ENCODE measurements around the gene H2BK1. TPM values are rescaled to one million over a fixed set of nuclear protein-coding genes. Genes with fewer than 3 reads are reported as not detected.

Gene H2BK1
- total RNA-seq, 1 experiment from 2014 or later, result not detected

- DNase-seq, result peak; percentile 92
- H3K4me3 ChIP-seq (ENCODE audit: insufficient read depth, low read depth, low read length), result peak within 1 kb of the TSS; percentile 45
- H3K27me3 ChIP-seq (ENCODE audit: control insufficient read depth, insufficient read depth, low read length), result peaks cover 66% of the 10 kb centered on the region
- no peaks in the 10 kb centered on the region for H3K36me3 ChIP-seq (replicated peaks; ENCODE audit: control insufficient read depth, insufficient read depth, low read length)
These were observed 38.2 kb upstream of the H2BK1 start, which contains the start of gene SMARCD3 for GRCh38 chr7:151248346-151249033. SMARCD3 (minus strand) TSS chr7:151248694; CDS start chr7:151248562, 132 bp downstream.

GRCh38 chr7:151247611-151248345 lies 37.5 kb upstream of the H2BK1 start:
- peaks cover 64% of the 10 kb centered on the region for H3K27me3 ChIP-seq (ENCODE audit: control insufficient read depth, insufficient read depth, low read length)
- peak overlapping the region; percentile 45 for H3K4me3 ChIP-seq (ENCODE audit: insufficient read depth, low read depth, low read length)
- H3K36me3 ChIP-seq (replicated peaks; ENCODE audit: control insufficient read depth, insufficient read depth, low read length), result no peaks in the 10 kb centered on the region
- DNase-seq, result peak; percentile 82

DNA sequence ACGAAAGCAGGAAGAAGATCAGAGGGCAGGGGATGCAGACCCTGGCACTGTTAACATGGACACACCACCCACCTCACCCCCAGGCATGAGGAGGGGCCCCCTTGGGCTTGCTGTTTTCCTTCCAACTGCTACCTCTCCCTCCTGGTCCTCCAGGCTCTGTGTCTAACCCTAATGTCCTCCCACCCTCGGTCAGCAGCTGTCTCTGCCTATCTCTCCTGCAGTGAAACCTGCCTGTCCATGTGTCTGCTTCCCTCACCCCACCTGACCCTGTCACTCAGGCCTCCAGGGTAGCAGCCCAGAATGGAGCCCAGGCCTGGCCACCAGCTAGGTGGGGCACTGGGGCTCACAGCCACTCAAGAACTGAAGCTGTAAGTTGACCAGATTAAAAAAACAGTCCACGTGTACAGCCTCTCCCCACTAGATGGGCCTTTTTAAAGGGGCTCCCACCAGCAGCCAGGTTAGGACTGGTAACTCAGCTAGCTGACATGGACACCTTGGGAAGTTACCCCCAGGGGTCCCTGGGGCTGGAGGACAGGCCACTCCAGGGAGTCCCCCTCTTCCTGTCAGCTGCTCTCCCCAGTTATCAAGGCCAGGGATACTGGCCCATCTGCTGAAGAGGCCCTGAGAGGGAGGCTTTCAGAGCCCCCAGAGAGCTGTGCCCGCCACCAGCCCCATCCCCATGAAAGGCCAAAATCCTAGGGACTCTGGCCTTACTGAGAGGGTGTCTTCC lies 36.7 kb upstream of the H2BK1 start:
- no peak overlapping the region for H3K4me3 ChIP-seq (ENCODE audit: insufficient read depth, low read depth, low read length)

DNA sequence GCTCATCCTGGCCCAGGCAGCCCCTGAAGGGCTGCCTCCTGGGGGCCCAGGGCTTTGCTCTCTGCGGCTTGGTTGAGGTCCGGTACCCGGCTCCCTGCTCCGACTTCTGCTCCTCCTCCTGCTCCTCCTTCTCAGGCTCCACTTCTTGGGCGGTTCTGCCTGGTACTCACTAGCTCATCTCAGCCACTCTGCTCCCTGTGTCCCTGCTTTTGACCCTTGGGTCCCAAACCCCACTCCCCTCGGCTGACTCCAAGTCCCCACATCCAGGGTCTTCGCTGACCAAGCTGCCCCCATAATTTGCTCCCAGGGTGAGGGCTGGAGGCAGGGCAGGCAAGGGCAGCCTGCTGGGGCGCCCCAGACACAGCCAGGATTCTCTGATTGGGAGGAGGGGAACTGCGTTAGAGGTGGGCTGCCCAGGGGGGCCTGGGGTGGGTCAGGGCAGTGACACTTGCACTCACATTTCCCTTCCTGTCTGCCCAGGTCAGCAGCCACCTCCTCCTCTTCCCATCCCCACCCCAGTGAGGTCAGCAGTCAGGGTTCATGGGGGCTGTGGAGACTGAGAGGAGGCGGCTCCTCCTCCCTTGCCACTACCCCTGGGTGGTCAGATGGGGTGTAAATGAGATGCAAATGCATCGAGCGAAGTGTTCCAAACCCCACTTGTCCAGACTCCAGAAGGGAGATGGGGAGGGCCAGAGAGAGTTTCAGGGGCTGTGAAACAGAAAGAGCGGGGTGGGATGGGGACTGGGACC lies 36.0 kb upstream of the H2BK1 start:
- Histone ChIP-seq H3K36me3 (replicated peaks; ENCODE audit: control insufficient read depth, insufficient read depth, low read length) (no peaks in the 10 kb centered on the region), H3K27me3 (ENCODE audit: control insufficient read depth, insufficient read depth, low read length) (peaks cover 62% of the 10 kb centered on the region), H3K4me3 (ENCODE audit: insufficient read depth, low read depth, low read length) (peak overlapping the region; percentile 49; the same call in 1 of the 2 replicates)
- DNase-seq, result peak; percentile 80

More for the DNA sequence above, 36.7 kb upstream of the H2BK1 start:
- no peaks in the 10 kb centered on the region for H3K36me3 ChIP-seq (replicated peaks; ENCODE audit: control insufficient read depth, insufficient read depth, low read length)
- DNase-seq, result no peak
- peaks cover 64% of the 10 kb centered on the region for H3K27me3 ChIP-seq (ENCODE audit: control insufficient read depth, insufficient read depth, low read length)

- peak overlapping the region; percentile 49 for H3K4me3 ChIP-seq (ENCODE audit: insufficient read depth, low read depth, low read length)
- DNase-seq, result peak; percentile 95
- H3K27me3 ChIP-seq (ENCODE audit: control insufficient read depth, insufficient read depth, low read length), result peaks cover 55% of the 10 kb centered on the region
- no peaks in the 10 kb centered on the region for H3K36me3 ChIP-seq (replicated peaks; ENCODE audit: control insufficient read depth, insufficient read depth, low read length)
These were observed 35.2 kb upstream of the H2BK1 start for GRCh38 chr7:151245360-151246101.

DNA sequence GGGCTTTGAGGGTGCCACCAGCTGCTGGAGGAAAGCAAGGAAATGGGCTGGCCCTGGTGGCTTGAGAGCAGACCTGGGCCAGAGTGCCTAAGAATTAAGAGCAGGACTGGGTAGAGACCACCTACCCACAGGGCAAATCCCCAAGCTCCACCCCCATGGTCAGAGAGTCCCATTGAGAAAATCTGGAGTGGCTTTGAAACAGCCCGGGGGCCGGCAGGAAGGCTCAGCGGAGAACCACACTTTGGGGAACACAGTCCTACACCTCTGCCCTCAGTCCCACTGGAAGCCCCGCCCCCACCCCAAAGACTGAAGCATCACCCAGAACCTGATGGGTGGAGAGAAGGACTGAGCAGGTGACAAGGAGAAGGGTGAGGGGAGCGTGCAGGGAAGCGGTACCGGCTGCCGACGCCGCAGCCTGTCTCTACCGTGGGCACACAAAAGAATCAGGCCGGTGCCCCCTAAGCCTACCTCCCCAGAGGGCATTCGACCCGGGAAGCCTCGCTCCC lies 34.6 kb upstream of the H2BK1 start:
- DNase-seq, result peak; percentile 85
- no peaks in the 10 kb centered on the region for H3K36me3 ChIP-seq (replicated peaks; ENCODE audit: control insufficient read depth, insufficient read depth, low read length)
- H3K4me3 ChIP-seq (ENCODE audit: insufficient read depth, low read depth, low read length), result peak overlapping the region; percentile 49
- peaks cover 48% of the 10 kb centered on the region for H3K27me3 ChIP-seq (ENCODE audit: control insufficient read depth, insufficient read depth, low read length)

DNA sequence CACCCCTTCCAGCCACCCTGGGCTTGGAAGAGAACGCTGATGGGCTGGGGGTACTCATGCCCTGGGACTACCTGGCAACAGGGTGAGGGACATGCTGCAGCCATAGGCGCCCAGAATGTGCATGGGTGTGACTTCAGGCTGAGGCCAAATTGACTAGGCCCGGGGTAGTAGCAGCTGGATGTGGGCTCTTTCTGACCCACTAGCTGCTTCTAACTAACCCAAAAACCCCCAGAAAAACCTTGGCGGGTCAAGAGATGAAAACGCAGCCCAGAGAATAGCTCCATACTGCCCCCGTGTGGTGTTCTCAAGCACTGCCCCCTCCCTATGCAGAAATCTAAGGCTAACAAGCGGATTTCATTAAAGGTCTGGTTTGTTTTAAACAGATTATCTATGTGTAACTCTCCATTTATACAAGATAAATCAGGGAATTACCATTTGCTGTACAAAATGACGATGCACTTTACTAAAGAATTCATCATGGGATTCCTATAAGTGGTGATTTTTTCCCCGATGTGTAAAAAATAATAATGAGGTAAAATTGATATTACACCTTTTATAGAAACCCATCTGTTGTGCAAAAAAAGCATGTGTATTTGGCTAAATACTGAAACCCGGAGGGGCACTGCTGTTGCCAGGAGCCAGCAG lies 34.0 kb upstream of the H2BK1 start:
- no peak overlapping the region for H3K4me3 ChIP-seq (ENCODE audit: insufficient read depth, low read depth, low read length)
- DNase-seq, result peak; percentile 90
- peaks cover 43% of the 10 kb centered on the region for H3K27me3 ChIP-seq (ENCODE audit: control insufficient read depth, insufficient read depth, low read length)

DNA sequence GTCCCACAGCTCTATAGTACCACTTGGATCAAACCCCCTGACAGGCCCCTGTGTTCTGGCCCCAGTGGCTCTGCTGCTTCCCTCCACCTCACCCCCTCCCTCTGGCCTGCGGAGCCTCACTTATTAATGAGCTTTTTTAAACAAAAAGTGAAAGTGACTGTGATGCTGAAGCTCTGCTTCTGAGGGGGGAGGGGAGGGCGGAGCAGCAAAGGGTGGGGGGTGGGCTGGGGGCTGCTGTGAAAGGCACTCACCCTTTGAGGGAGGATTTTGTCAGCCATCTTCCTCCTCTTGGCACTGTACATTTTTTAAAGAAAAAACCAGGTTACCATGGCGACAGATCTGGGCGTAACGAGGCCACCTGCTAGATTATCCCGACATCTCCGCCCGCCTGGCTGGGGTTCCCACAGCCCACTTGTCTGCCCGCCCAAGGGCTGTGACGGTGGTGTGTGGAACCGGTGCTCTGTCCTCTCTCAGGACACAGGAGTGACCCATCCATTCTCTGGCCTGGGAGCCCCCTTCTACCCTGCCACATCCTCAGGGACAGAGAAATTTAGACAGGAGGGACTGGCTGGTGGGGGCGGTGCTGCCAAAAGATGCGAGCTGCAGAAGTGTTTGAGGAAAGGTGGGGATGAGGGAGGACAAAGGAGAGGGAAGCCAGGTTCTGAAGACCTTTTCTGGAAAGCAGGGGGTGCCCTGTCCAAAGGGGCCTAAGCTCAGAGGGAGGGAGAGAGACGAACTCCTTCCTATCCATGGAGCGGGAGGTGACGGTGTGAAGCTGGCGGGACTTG lies 33.3 kb upstream of the H2BK1 start:
- peak; percentile 66 for DNase-seq
- no peaks in the 10 kb centered on the region for H3K36me3 ChIP-seq (replicated peaks; ENCODE audit: control insufficient read depth, insufficient read depth, low read length)
- no peak overlapping the region for H3K4me3 ChIP-seq (ENCODE audit: insufficient read depth, low read depth, low read length)
- H3K27me3 ChIP-seq (ENCODE audit: control insufficient read depth, insufficient read depth, low read length), result peaks cover 37% of the 10 kb centered on the region

More for the DNA sequence above, 34.0 kb upstream of the H2BK1 start:
- no peaks in the 10 kb centered on the region for H3K36me3 ChIP-seq (replicated peaks; ENCODE audit: control insufficient read depth, insufficient read depth, low read length)

DNA sequence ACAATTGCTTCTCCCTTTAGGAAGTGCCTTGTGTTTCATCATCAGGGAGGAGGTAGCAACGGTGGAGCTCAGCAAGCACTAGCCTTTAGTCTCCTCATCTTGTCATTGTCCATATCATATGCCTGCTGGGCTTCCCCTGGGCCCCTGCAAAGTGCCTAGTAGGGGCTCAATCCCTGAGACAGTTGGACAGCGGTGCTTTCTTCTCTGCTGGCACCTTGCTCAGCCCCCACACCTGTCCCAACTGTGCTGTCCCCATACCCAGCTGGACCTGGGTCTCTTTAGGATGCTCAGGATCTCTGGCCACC lies 32.7 kb upstream of the H2BK1 start:
- Histone ChIP-seq H3K27me3 (ENCODE audit: control insufficient read depth, insufficient read depth, low read length) (peaks cover 32% of the 10 kb centered on the region), H3K36me3 (replicated peaks; ENCODE audit: control insufficient read depth, insufficient read depth, low read length) (peaks cover under 1% of the 10 kb centered on the region), H3K4me3 (ENCODE audit: insufficient read depth, low read depth, low read length) (no peak overlapping the region)
- DNase-seq, result no peak

DNA sequence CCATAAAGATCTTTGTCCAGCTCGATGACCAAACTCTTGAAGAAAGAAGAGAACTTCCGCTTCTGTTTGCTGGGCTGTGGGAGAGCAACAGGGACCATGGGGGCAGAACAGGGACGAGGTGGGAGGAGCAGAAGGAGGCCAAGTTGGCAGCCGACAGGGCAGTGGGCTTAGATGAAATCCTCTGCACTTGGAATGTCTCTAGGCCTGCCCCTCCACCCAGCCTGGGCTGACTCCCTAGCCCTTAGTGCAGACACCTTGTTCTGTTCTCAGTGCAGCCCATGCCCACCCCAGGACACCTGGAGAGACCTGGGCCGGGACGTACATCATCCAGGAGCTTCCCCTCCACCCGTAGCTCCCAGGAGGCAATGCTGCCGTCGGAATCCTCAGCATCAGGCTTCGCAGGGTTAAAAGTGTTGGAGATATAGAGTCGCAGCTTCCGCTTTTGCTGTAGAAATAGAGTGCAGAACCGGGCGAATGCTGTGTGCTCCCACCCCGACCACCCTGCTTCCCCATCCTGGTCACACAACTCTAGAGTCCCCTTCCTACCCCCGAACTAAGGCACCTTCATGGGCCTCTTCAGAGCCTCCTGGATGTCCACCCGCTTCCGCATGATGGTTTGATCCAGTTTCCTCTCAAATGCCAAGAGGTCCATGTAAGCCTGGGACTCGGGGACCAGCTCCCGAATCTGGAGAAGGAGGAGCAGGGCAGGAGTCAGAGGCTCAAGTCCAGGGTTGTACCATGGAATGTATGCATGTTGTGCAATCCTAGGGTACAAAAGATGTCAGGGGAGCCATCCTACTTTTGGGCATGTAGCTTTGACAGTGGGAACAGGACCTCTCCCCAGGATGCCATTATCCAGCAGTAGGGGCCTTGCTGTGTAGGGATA lies 32.1 kb upstream of the H2BK1 start:
- peaks cover 26% of the 10 kb centered on the region for H3K27me3 ChIP-seq (ENCODE audit: control insufficient read depth, insufficient read depth, low read length)
- no peak overlapping the region for H3K4me3 ChIP-seq (ENCODE audit: insufficient read depth, low read depth, low read length)
- peak; percentile 53 for DNase-seq
- H3K36me3 ChIP-seq (replicated peaks; ENCODE audit: control insufficient read depth, insufficient read depth, low read length), result peaks cover 2% of the 10 kb centered on the region

- H3K36me3 ChIP-seq (replicated peaks; ENCODE audit: control insufficient read depth, insufficient read depth, low read length), result peaks cover 7% of the 10 kb centered on the region
- peaks cover 19% of the 10 kb centered on the region for H3K27me3 ChIP-seq (ENCODE audit: control insufficient read depth, insufficient read depth, low read length)
- no peak overlapping the region for H3K4me3 ChIP-seq (ENCODE audit: insufficient read depth, low read depth, low read length)
- DNase-seq, result no peak
These were observed 31.4 kb upstream of the H2BK1 start for GRCh38 chr7:151241755-151242096.
